HEK293 (cell line): ENCODE measurements around the gene NUFIP2.

Source experiments
- CTCF ChIA-PET: fragments of 350-600 bp; formaldehyde crosslinking; extraction: SDS; loops from one replicate; lab custom pipeline; 2021; ENCODE audit warnings: antibody characterized with exemption; lab: Yijun Ruan, JAX
- POLR2A ChIA-PET: fragments of 300-600 bp; formaldehyde crosslinking; extraction: SDS; loops from one replicate; lab custom pipeline; 2020; ENCODE audit warnings: antibody characterized with exemption, inconsistent platforms; lab: Yijun Ruan, JAX
- H3K27ac ChIP-seq: fragments of 200-500 bp; sonication (Bioruptor generic); 2 replicates; pipeline ENCODE4 v1.5.1; 2014; ENCODE audit warnings: low read depth, low read length, control low read depth, inconsistent platforms; ENCODE audit errors: extremely low read depth
- H3K36me3 ChIP-seq, 2 experiments: fragments of 200-500 bp in 1 of 2; sonication (Bioruptor generic) in 1 of 2; 1 replicate in 1 of 2; 2 replicates in 1 of 2; pipeline ENCODE4 v1.5.1; 2014 to 2017; ENCODE audit warnings: inconsistent platforms in 2 of 2, low read length in 2 of 2; ENCODE audit not compliant: control insufficient read depth in 2 of 2, insufficient read depth in 1 of 2
- H3K4me1 ChIP-seq: fragments of 200-500 bp; sonication (Bioruptor generic); 2 replicates; pipeline ENCODE4 v1.5.1; 2014; ENCODE audit warnings: mild to moderate bottlenecking, low read length, inconsistent platforms; ENCODE audit not compliant: control insufficient read depth, insufficient read depth
- H3K4me3 ChIP-seq: 2 replicates; pipeline ENCODE4 v1.5.1; 2011; ENCODE audit warnings: low read depth, mild to moderate bottlenecking, control low read depth, low read length, moderate library complexity
- H3K9me3 ChIP-seq: fragments of 200-500 bp; sonication (Bioruptor generic); 2 replicates; pipeline ENCODE4 v1.5.1; 2014; ENCODE audit warnings: low read depth, low read length, inconsistent platforms; ENCODE audit not compliant: control insufficient read depth, insufficient read depth
- GFI1B ChIP-seq: fragments of 450-650 bp; formaldehyde crosslinking; IDR thresholded peaks from 2 replicates; pipeline ENCODE4 v1.5.1; 2016; ENCODE audit warnings: missing biosample characterization, missing genetic modification characterization
- KLF10 ChIP-seq: fragments of 450-650 bp; IDR thresholded peaks from 2 replicates; pipeline ENCODE4 v1.5.1; 2018; ENCODE audit warnings: missing biosample characterization, mild to moderate bottlenecking, missing genetic modification characterization
- KLF8 ChIP-seq: fragments of 450-650 bp; formaldehyde crosslinking; IDR thresholded peaks from 2 replicates; pipeline ENCODE4 v1.5.1; 2016; ENCODE audit warnings: missing biosample characterization, missing genetic modification characterization
- PRDM1 ChIP-seq: fragments of 450-650 bp; formaldehyde crosslinking; IDR thresholded peaks from 2 replicates; pipeline ENCODE4; 2016; ENCODE audit warnings: missing biosample characterization, missing genetic modification characterization
- SCRT1 ChIP-seq: fragments of 450-650 bp; formaldehyde crosslinking; IDR thresholded peaks from 2 replicates; pipeline ENCODE4 v1.5.1; 2016; ENCODE audit warnings: missing biosample characterization, missing genetic modification characterization, borderline replicate concordance
- SCRT2 ChIP-seq: fragments of 450-650 bp; formaldehyde crosslinking; IDR thresholded peaks from 2 replicates; pipeline ENCODE4 v1.5.1; 2016; ENCODE audit warnings: missing biosample characterization, missing genetic modification characterization
- ZFP41 ChIP-seq: fragments of 450-650 bp; formaldehyde crosslinking; IDR thresholded peaks from 2 replicates; pipeline ENCODE4 v1.5.1; 2016; ENCODE audit warnings: missing biosample characterization, missing genetic modification characterization, borderline replicate concordance
- ZNF184 ChIP-seq: fragments of 450-650 bp; IDR thresholded peaks from 2 replicates; pipeline ENCODE4 v1.5.1; 2018; ENCODE audit warnings: missing biosample characterization, mild to moderate bottlenecking, missing genetic modification characterization
- ZNF223 ChIP-seq: fragments of 450-650 bp; formaldehyde crosslinking; IDR thresholded peaks from 2 replicates; pipeline ENCODE4 v1.5.1; 2016; ENCODE audit warnings: missing biosample characterization, missing genetic modification characterization
- ZNF239 ChIP-seq: fragments of 450-650 bp; formaldehyde crosslinking; IDR thresholded peaks from 2 replicates; pipeline ENCODE4 v1.5.1; 2016; ENCODE audit warnings: missing biosample characterization, missing genetic modification characterization
- ZNF544 ChIP-seq: fragments of 450-650 bp; formaldehyde crosslinking; IDR thresholded peaks from 2 replicates; pipeline ENCODE4 v1.5.0; 2017; ENCODE audit warnings: missing biosample characterization, missing genetic modification characterization
- ZNF558 ChIP-seq: fragments of 450-650 bp; formaldehyde crosslinking; IDR thresholded peaks from 2 replicates; pipeline ENCODE4 v1.5.1; 2016; ENCODE audit warnings: missing biosample characterization, missing genetic modification characterization
- ZNF600 ChIP-seq: fragments of 450-650 bp; formaldehyde crosslinking; IDR thresholded peaks from 2 replicates; pipeline ENCODE4 v1.5.1; 2016; ENCODE audit warnings: missing biosample characterization, missing genetic modification characterization
- ZNF610 ChIP-seq: fragments of 450-650 bp; formaldehyde crosslinking; IDR thresholded peaks from 2 replicates; pipeline ENCODE4 v1.5.1; 2016; ENCODE audit warnings: missing biosample characterization, missing genetic modification characterization, borderline replicate concordance
- ZNF654 ChIP-seq: fragments of 450-650 bp; formaldehyde crosslinking; IDR thresholded peaks from 2 replicates; pipeline ENCODE4 v1.5.1; 2016; ENCODE audit warnings: low read depth, missing biosample characterization, missing genetic modification characterization
- ZNF777 ChIP-seq: fragments of 450-650 bp; formaldehyde crosslinking; IDR thresholded peaks from 2 replicates; pipeline ENCODE4 v1.5.1; 2017; ENCODE audit warnings: missing biosample characterization, missing genetic modification characterization, borderline replicate concordance
- TF ChIP-seq, protein P1 (sequence below): fragments of 450-650 bp; formaldehyde crosslinking; IDR thresholded peaks from 2 replicates; pipeline ENCODE4 v1.5.1; 2017; ENCODE audit warnings: missing biosample characterization, missing genetic modification characterization
- TF ChIP-seq, protein P2 (sequence below): fragments of 450-650 bp; formaldehyde crosslinking; IDR thresholded peaks from 2 replicates; pipeline ENCODE4 v1.5.1; 2016; ENCODE audit warnings: missing biosample characterization, missing genetic modification characterization
- TF ChIP-seq, protein P3 (sequence below): fragments of 450-650 bp; formaldehyde crosslinking; IDR thresholded peaks from 2 replicates; pipeline ENCODE4 v1.5.1; 2017; ENCODE audit warnings: missing biosample characterization, mild to moderate bottlenecking, missing genetic modification characterization, moderate library complexity

Gene NUFIP2

DNA sequence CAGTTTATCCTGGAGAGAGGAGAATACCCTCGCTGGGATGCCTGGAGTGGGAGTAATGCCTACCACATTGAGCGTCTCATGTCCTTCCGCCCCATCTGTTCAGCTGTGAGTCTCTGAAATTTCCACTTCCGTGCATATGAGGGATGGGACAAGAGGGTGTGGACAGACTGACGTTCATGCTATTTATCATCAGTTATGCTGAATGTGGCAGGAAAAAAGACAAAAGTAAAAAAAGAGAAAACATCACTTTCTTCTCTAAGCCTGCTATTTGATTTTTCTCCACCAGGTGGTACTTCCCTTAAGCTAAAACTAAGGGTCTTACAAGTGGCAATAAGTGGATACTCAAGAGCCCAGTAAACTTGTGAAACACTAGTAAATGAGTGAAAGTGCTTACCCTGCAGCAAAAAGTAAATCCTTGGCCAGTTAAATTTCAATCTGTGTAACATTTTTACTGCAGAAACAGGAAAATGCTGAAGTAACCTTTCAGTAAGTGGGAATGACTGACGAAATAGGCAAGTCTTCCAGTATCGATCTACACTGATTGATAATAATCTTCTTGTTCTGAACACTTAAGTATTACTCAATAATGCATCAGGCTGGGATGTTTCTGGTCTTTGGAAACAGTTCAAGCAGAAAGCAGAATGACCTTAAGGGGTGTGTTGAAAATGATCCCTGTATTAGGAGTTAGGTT, 41.7 kb downstream of the NUFIP2 start:
- H3K27ac ChIP-seq = no peak overlapping the region
- no peak overlapping the region for H3K4me3 ChIP-seq
- ChIA-PET CTCF (interaction anchor here (0.6 to 3.6 kb wide), 21 partner anchors 8 to 342 kb away, joined by 3 to 18 read pairs (median 5); partner anchors contain the start of gene ANKRD13B), POLR2A (interaction anchor here (1.0 kb wide), 2 partner anchors 11 to 41 kb away, joined by 3 read pairs; no protein-coding TSS in a partner anchor)
- H3K36me3 ChIP-seq = no peaks in the 10 kb centered on the region; a peak in 1 of 3 replicates
- TF ChIP-seq ZNF654 (peak; percentile 39), GFI1B (tag by site-specific recombination) (no peak), KLF8 (tag by site-specific recombination) (0 out of 2 replicates have a peak, but pooled peaks have one; percentile 12), ZNF184 (tag by site-specific recombination) (no peak), PRDM1 (tag by site-specific recombination) (peak; percentile 93)
- TF ChIP-seq, protein P1, sequence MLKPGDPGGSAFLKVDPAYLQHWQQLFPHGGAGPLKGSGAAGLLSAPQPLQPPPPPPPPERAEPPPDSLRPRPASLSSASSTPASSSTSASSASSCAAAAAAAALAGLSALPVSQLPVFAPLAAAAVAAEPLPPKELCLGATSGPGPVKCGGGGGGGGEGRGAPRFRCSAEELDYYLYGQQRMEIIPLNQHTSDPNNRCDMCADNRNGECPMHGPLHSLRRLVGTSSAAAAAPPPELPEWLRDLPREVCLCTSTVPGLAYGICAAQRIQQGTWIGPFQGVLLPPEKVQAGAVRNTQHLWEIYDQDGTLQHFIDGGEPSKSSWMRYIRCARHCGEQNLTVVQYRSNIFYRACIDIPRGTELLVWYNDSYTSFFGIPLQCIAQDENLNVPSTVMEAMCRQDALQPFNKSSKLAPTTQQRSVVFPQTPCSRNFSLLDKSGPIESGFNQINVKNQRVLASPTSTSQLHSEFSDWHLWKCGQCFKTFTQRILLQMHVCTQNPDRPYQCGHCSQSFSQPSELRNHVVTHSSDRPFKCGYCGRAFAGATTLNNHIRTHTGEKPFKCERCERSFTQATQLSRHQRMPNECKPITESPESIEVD = peak; percentile 84
- H3K4me1 ChIP-seq = peaks cover 3% of the 10 kb centered on the region; the same call in 1 of the 2 replicates
- no peaks in the 10 kb centered on the region for H3K9me3 ChIP-seq

DNA sequence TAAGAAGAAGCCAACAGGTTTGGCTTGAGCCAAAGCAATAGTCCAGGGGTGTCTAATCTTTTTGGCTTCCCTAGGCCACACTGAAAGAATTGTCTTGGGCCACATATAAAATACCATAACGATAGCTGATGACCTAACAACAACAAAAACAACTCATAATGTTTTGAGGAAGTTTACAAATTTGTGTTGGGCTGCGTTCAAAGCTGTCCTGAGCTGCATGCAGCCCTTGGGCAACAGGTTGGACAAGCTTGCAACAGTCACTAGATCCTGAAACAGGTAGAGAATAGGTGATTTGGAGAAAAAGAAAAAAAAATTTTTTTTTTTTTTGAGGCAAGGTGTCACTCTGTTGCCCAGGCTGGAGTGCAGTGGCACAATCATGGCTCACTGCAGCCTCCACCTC, 42.8 kb downstream of the NUFIP2 start:
- Histone ChIP-seq H3K4me3 (no peak overlapping the region), H3K27ac (no peak overlapping the region)
- CTCF ChIA-PET = interaction anchor here (0.7 to 3.6 kb wide), 20 partner anchors 14 to 341 kb away, joined by 3 to 18 read pairs (median 5); partner anchors contain the start of gene ANKRD13B
- TF ChIP-seq, protein P2, sequence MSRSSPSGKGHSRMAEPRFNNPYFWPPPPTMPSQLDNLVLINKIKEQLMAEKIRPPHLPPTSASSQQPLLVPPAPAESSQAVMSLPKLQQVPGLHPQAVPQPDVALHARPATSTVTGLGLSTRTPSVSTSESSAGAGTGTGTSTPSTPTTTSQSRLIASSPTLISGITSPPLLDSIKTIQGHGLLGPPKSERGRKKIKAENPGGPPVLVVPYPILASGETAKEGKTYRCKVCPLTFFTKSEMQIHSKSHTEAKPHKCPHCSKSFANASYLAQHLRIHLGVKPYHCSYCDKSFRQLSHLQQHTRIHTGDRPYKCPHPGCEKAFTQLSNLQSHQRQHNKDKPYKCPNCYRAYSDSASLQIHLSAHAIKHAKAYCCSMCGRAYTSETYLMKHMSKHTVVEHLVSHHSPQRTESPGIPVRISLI (tag by site-specific recombination) = 0 out of 2 replicates have a peak, but pooled peaks have one; percentile 19
- TF ChIP-seq ZNF777 (tag by site-specific recombination) (no peak), ZNF558 (tag by site-specific recombination) (no peak), ZNF610 (tag by site-specific recombination) (no peak), ZNF223 (tag by site-specific recombination) (no peak), ZNF600 (no peak), ZNF544 (no peak), KLF10 (tag by site-specific recombination) (no peak), ZNF239 (tag by site-specific recombination) (no peak), SCRT1 (tag by site-specific recombination) (peak; percentile 39; the same call in 1 of the 2 replicates), ZFP41 (tag by site-specific recombination) (no peak), SCRT2 (peak; percentile 81)
- TF ChIP-seq, protein P3, sequence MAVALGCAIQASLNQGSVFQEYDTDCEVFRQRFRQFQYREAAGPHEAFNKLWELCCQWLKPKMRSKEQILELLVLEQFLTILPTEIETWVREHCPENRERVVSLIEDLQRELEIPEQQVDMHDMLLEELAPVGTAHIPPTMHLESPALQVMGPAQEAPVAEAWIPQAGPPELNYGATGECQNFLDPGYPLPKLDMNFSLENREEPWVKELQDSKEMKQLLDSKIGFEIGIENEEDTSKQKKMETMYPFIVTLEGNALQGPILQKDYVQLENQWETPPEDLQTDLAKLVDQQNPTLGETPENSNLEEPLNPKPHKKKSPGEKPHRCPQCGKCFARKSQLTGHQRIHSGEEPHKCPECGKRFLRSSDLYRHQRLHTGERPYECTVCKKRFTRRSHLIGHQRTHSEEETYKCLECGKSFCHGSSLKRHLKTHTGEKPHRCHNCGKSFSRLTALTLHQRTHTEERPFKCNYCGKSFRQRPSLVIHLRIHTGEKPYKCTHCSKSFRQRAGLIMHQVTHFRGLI (tag by site-specific recombination) = no peak
- TF ChIP-seq, all 188 proteins: peak for 3
- Histone ChIP-seq H3K36me3 (no peaks in the 10 kb centered on the region; a peak in 1 of 3 replicates), H3K9me3 (no peaks in the 10 kb centered on the region), H3K4me1 (no peaks in the 10 kb centered on the region; the same call in 1 of the 2 replicates)
- POLR2A ChIA-PET = interaction anchor here (1.0 kb wide), 1 partner anchor 10 kb away, joined by 3 read pairs; no protein-coding TSS in a partner anchor
